GM23248 (cell line): ENCODE results near the gene ADCYAP1R1.

Experiments
- EZH2 ChIP-seq: fragments of 200-600 bp; sonication (generic); IDR thresholded peaks from 2 replicates; pipeline ENCODE4 v1.6.1; 2018; ENCODE audit warnings: antibody characterized with exemption, mild to moderate bottlenecking; ENCODE audit not compliant: insufficient read depth, poor library complexity, severe bottlenecking
- EZH2phosphoT487 ChIP-seq: fragments of 200-600 bp; sonication (generic); IDR thresholded peaks from 2 replicates; pipeline ENCODE4 v1.6.1; 2018; ENCODE audit warnings: antibody characterized with exemption, moderate library complexity, mild to moderate bottlenecking, low read depth; ENCODE audit not compliant: insufficient read depth

DNA sequence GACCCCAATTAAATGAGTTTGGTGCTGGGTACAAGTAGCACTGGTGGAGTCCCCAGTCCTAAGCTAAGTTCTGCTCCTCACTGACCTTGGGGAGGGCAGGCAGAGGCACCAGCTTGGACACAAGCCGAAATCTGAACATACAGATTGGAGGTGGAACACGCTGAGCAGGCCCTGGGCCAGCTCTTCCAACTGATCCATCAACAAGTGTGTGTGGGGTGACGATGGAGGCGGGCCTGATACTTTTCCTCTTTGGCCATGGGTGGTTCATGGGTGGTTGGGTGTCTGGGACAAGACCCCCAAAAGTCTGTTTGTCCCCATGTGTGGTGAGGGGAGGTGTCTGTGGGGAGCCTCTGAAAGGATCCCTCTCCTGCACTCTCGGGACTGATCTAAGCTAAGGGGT is 1.9 kb downstream of the ADCYAP1R1 start:
- TF ChIP-seq EZH2, result no peak
- no peak for TF ChIP-seq EZH2phosphoT487
